Bronchial epithelial cell (primary cell): ENCODE measurements around the gene ARAP3. TPM values are rescaled to one million over a fixed set of nuclear protein-coding genes. Genes with fewer than 3 reads are reported as not detected.

ENCODE experiments used
- DNase-seq: peaks from one replicate; pipeline ENCODE4 v3.0.0-alpha.2; 2010; ENCODE audit warnings: low read depth
- FAIRE-seq: peaks from 2 replicates; lab custom pipeline; 2011; peaks lifted over from hg19 to GRCh38; lab: Jason Lieb, UNC
- H3K27me3 ChIP-seq: 2 replicates; pipeline ENCODE4 v1.5.1; 2011; ENCODE audit warnings: low read length; ENCODE audit not compliant: control insufficient read depth, insufficient read depth
- H3K36me3 ChIP-seq: 2 replicates; pipeline ENCODE4 v1.5.1; 2011; ENCODE audit warnings: low read length; ENCODE audit not compliant: control insufficient read depth, insufficient read depth
- H3K4me3 ChIP-seq: 2 replicates; pipeline ENCODE4 v1.5.1; 2011; ENCODE audit warnings: mild to moderate bottlenecking, low read depth, low read length, control low read depth
- total RNA-seq: library from RNA; depleted of rRNA; stranded (reverse); fragments of >200 nt; gene quantifications from 2 replicates; pipeline ENCODE4 v1.2.1, GENCODE V29; 2014
- TF ChIP-seq, protein P1 (sequence below): IDR thresholded peaks from 2 replicates; pipeline ENCODE4 v1.5.1; 2011; ENCODE audit warnings: mild to moderate bottlenecking, moderate library complexity, low read length, control low read depth, inconsistent platforms; ENCODE audit not compliant: insufficient read depth, severe bottlenecking

The ARAP3 gene
- total RNA-seq, 1 donor from 2014 or later, result 3.7 TPM

GRCh38 chr5:141680751-141681201 lies 1.3 kb downstream of the ARAP3 start:
- no peaks in the 10 kb centered on the region for H3K27me3 ChIP-seq
- no peak overlapping the region for H3K4me3 ChIP-seq
- peaks cover 3% of the 10 kb centered on the region for H3K36me3 ChIP-seq
- DNase-seq (no peak), FAIRE-seq (peak; percentile 68)
- TF ChIP-seq, protein P1, sequence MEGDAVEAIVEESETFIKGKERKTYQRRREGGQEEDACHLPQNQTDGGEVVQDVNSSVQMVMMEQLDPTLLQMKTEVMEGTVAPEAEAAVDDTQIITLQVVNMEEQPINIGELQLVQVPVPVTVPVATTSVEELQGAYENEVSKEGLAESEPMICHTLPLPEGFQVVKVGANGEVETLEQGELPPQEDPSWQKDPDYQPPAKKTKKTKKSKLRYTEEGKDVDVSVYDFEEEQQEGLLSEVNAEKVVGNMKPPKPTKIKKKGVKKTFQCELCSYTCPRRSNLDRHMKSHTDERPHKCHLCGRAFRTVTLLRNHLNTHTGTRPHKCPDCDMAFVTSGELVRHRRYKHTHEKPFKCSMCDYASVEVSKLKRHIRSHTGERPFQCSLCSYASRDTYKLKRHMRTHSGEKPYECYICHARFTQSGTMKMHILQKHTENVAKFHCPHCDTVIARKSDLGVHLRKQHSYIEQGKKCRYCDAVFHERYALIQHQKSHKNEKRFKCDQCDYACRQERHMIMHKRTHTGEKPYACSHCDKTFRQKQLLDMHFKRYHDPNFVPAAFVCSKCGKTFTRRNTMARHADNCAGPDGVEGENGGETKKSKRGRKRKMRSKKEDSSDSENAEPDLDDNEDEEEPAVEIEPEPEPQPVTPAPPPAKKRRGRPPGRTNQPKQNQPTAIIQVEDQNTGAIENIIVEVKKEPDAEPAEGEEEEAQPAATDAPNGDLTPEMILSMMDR, result no peak

- no peak for DNase-seq
- TF ChIP-seq, protein P1, result no peak
- no peaks in the 10 kb centered on the region for H3K27me3 ChIP-seq
- peaks cover 3% of the 10 kb centered on the region for H3K36me3 ChIP-seq
- no peak overlapping the region for H3K4me3 ChIP-seq
- FAIRE-seq, result no peak
Measured at GRCh38 chr5:141680178-141680577, 1.9 kb downstream of the ARAP3 start.

DNA sequence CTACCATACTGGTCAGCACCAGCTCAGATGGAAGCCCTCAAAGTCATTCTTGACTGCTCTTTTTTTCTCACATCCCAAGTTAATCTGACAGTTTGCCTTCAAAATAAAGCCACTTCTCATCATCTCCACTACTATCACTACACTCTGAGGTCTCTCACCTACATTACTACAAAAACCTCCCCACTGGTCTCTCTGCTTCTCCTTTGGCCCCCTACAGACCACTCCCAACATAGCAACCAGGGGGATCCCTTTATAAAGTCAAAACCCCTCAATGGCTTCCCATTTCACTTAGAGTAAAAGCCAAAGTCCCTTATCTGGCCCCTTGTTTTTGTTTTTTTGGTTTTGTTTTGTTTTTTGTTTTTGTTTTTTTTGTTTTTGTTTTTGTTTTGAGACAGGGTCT lies 4.6 kb downstream of the ARAP3 start:
- TF ChIP-seq, protein P1, result no peak

GRCh38 chr5:141675672-141676071 lies 6.4 kb downstream of the ARAP3 start:
- DNase-seq (no peak), FAIRE-seq (no peak)
- TF ChIP-seq, protein P1, result no peak
- Histone ChIP-seq H3K36me3 (peaks cover 13% of the 10 kb centered on the region), H3K27me3 (no peaks in the 10 kb centered on the region), H3K4me3 (no peak overlapping the region)

More for the DNA sequence above, 4.6 kb downstream of the ARAP3 start:
- Histone ChIP-seq H3K4me3 (no peak overlapping the region), H3K36me3 (peaks cover 8% of the 10 kb centered on the region), H3K27me3 (no peaks in the 10 kb centered on the region)
- DNase-seq (no peak), FAIRE-seq (no peak)

DNA sequence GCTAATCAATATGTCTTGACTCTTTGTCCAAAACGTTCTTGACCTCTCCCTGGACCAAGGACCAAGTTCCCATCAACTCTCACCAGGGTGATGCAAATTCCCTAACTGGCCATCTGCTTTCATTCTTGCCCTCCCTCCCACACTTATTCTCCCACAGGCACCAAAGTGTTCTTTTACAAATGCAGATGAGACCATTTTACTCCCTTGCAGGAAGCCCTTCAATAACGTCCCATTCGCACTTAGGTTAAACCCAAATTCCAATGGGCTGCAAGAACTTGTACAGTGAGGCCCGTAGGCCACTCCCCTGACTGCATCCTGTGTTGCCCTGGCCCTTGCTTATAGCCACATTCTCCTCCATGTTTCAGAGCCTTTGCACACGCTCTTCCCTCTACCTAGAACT lies 7.3 kb downstream of the ARAP3 start:
- Histone ChIP-seq H3K27me3 (no peaks in the 10 kb centered on the region), H3K4me3 (no peak overlapping the region), H3K36me3 (peaks cover 14% of the 10 kb centered on the region)
- FAIRE-seq (no peak), DNase-seq (no peak)
- TF ChIP-seq, protein P1, result no peak
